Thoracic aorta (tissue), 2 donors: ENCODE measurements around the gene CLHC1. TPM values are rescaled to one million over a fixed set of nuclear protein-coding genes. Genes with fewer than 3 reads are reported as not detected.
"Not testable (repeated sequence)": the region's sequence is repeated elsewhere in the genome, so short reads cannot be mapped to it uniquely, and the experiment has no call there.

ENCODE experiments used
- ATAC-seq: fragments of 150-250 bp; one replicate; pipeline ENCODE4 v1.8.0; 2017; ENCODE audit warnings: low read depth; ENCODE audit not compliant: insufficient number of reproducible peaks, low FRiP score
- DNase-seq: peaks from one replicate; pipeline ENCODE4 v3.0.0-alpha.2; 2020; ENCODE audit warnings: low spot score
- H3K27ac ChIP-seq, 2 donors: fragments of 200-600 bp; sonication (generic); 1 replicate in 1 of 2; 2 replicates in 1 of 2; pipeline ENCODE4 v1.5.1; 2016; ENCODE audit warnings: mild to moderate bottlenecking in 2 of 2, moderate library complexity in 2 of 2
- H3K27me3 ChIP-seq: fragments of 200-600 bp; sonication (generic); replicated peaks from 2 replicates; pipeline ENCODE4 v1.6.0; 2016; ENCODE audit warnings: mild to moderate bottlenecking; ENCODE audit not compliant: insufficient read depth
- H3K36me3 ChIP-seq: fragments of 200-600 bp; sonication (generic); one replicate; pipeline ENCODE4 v1.5.1; 2016
- H3K4me1 ChIP-seq, 2 donors: fragments of 200-600 bp; sonication (generic); 1 replicate in 1 of 2; 2 replicates in 1 of 2; pipeline versions ENCODE4 v1.5.1 to v1.6.0; 2016; ENCODE audit warnings: low read depth in 2 of 2, mild to moderate bottlenecking in 1 of 2; ENCODE audit not compliant: control insufficient read depth in 1 of 2
- H3K4me3 ChIP-seq: fragments of 200-600 bp; sonication (generic); 2 replicates; pipeline ENCODE4 v1.5.1; 2016; ENCODE audit warnings: mild to moderate bottlenecking
- H3K9me3 ChIP-seq: fragments of 200-600 bp; sonication (generic); 2 replicates; pipeline ENCODE4 v1.5.1; 2016
- CTCF ChIP-seq: fragments of 200-600 bp; sonication (generic); IDR thresholded peaks from one replicate; pipeline ENCODE4 v1.5.1; 2019; ENCODE audit warnings: antibody characterized with exemption
- total RNA-seq, 2 donors: library from RNA; depleted of rRNA; stranded (reverse); fragments of >200 nt; gene quantifications; one replicate each; pipeline versions ENCODE4 v1.1.0 to v1.2.3, GENCODE V29; 2016

CLHC1 gene
- total RNA-seq, 2 donors from 2014 or later: 0.28 to 8.4 TPM

- no peak for DNase-seq
- H3K36me3 ChIP-seq: peaks cover 14% of the 10 kb centered on the region
- peak overlapping the region; percentile 81 to 88 for H3K27ac ChIP-seq
- no peaks in the 10 kb centered on the region for H3K27me3 ChIP-seq
- H3K9me3 ChIP-seq: no peaks in the 10 kb centered on the region
- H3K4me1 ChIP-seq: peaks cover 4 to 14% of the 10 kb centered on the region in 2 donors
- peak overlapping the region; percentile 81 for H3K4me3 ChIP-seq
- ATAC-seq: no peak
- TF ChIP-seq CTCF: no peak
These were observed 37.5 kb upstream of the CLHC1 start for GRCh38 chr2:55269645-55269990.

- peaks cover 4 to 14% of the 10 kb centered on the region in 2 donors for H3K4me1 ChIP-seq
- H3K9me3 ChIP-seq: no peaks in the 10 kb centered on the region
- TF ChIP-seq CTCF: no peak
These were observed 37.0 kb upstream of the CLHC1 start, which contains the start of gene MTIF2 for GRCh38 chr2:55268907-55269644. MTIF2 (minus strand) TSS chr2:55269231; CDS start chr2:55263858, 5,373 bp downstream.

GRCh38 chr2:55268288-55268906, 36.3 kb upstream of the CLHC1 start:
- no peak for TF ChIP-seq CTCF
- ATAC-seq (no peak), DNase-seq (no peak)

More at GRCh38 chr2:55268907-55269644, 37.0 kb upstream of the CLHC1 start, which contains the start of gene MTIF2:
- DNase-seq (peak; percentile 87), ATAC-seq (peak; percentile 98)
- H3K27ac ChIP-seq: peak within 1 kb of the TSS; percentile 81 to 88
- no peaks in the 10 kb centered on the region for H3K27me3 ChIP-seq
- peaks cover 17% of the 10 kb centered on the region for H3K36me3 ChIP-seq
- peak within 1 kb of the TSS; percentile 81 for H3K4me3 ChIP-seq

GRCh38 chr2:55259586-55259985, 27.5 kb upstream of the CLHC1 start:
- not testable (repeated sequence) for H3K27ac ChIP-seq, H3K4me3 ChIP-seq, H3K4me1 ChIP-seq, DNase-seq, ATAC-seq, H3K27me3 ChIP-seq, H3K9me3 ChIP-seq
- peaks cover 25% of the 10 kb centered on the region for H3K36me3 ChIP-seq

More at GRCh38 chr2:55268288-55268906, 36.3 kb upstream of the CLHC1 start:
- Histone ChIP-seq H3K27ac (peak overlapping the region; percentile 81 to 88), H3K4me3 (peak overlapping the region; percentile 81), H3K9me3 (no peaks in the 10 kb centered on the region), H3K36me3 (peaks cover 17% of the 10 kb centered on the region), H3K27me3 (no peaks in the 10 kb centered on the region), H3K4me1 (peaks cover 4 to 14% of the 10 kb centered on the region in 2 donors)

GRCh38 chr2:55252832-55253231, 20.7 kb upstream of the CLHC1 start:
- ATAC-seq (no peak), DNase-seq (no peak)
- no peak overlapping the region for H3K4me3 ChIP-seq
- no peaks in the 10 kb centered on the region for H3K9me3 ChIP-seq
- H3K4me1 ChIP-seq: no peaks in the 10 kb centered on the region
- H3K27me3 ChIP-seq: no peaks in the 10 kb centered on the region
- peaks cover 20% of the 10 kb centered on the region for H3K36me3 ChIP-seq
- no peak for TF ChIP-seq CTCF
- H3K27ac ChIP-seq: no peak overlapping the region
